HG03103 (cell line): ENCODE results near the gene SLC34A2.
"Not testable (repeated sequence)": the region's sequence is repeated elsewhere in the genome, so short reads cannot be mapped to it uniquely, and the experiment has no call there.

Experiments
- ATAC-seq: cut with Tn5 transposase; IDR thresholded peaks from one replicate; pipeline ENCODE4 v1.9.1; 2021; ENCODE audit warnings: low read depth; ENCODE audit not compliant: unreplicated experiment

SLC34A2 gene, protein sequence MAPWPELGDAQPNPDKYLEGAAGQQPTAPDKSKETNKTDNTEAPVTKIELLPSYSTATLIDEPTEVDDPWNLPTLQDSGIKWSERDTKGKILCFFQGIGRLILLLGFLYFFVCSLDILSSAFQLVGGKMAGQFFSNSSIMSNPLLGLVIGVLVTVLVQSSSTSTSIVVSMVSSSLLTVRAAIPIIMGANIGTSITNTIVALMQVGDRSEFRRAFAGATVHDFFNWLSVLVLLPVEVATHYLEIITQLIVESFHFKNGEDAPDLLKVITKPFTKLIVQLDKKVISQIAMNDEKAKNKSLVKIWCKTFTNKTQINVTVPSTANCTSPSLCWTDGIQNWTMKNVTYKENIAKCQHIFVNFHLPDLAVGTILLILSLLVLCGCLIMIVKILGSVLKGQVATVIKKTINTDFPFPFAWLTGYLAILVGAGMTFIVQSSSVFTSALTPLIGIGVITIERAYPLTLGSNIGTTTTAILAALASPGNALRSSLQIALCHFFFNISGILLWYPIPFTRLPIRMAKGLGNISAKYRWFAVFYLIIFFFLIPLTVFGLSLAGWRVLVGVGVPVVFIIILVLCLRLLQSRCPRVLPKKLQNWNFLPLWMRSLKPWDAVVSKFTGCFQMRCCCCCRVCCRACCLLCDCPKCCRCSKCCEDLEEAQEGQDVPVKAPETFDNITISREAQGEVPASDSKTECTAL

DNA sequence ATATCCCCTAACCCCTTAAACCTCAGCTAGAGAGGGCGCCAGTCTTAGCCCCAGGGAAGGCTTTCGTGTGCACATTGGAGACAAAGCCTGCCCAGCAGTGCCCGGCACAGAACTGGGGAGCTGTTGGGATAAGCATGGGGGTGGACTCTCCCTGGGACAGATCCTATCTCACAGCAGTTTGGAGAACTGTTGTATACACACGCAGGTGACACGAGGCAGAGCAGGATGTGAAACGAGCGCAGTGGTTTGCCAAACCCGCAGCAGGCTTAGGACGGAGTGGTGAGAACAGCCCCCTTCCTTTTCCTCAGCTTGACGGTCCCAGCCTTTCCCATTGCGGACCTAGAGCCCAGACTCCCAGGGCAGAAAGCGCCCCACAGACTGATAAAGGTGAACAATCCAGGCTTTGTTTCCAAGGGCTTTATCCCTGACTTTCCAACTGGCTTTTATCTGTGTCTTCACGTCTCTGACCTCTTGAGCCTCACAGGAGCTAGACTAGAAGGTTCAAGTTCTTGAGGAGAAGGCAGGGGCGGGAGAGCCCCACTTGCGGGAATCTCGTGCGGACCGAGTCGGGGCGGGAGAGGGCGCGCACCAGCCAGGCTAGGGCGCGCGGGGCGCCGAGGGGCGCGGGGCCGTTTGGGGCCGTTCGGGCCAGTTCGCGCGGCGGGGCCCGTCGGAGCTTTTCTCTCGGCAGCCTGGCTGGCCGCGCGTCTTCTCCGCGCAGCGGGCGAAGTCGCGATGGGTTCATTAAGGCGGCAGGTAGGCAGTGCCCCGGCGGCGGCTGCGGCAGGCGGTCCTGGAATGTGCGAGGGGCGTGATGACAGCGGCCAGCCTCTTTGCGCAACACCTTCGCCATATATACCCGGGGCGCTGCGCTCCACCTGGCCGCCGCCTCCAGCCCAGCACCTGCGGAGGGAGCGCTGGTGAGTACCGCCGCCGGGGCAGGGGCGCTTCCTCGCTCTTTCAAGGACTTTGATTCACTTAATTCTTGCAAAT lies at the start of gene SLC34A2:
Gene SLC34A2, plus strand, starts transcription at position 881 of the 993 bp plus-strand sequence. CDS start 6,650 bp downstream, outside the sequence.
- ATAC-seq: no peak

- ATAC-seq: no peak
Measured at GRCh38 chr4:25608644-25609043, 47.0 kb upstream of the SLC34A2 start.

- ATAC-seq: no peak
Measured at GRCh38 chr4:25609976-25610375, 45.7 kb upstream of the SLC34A2 start.

DNA sequence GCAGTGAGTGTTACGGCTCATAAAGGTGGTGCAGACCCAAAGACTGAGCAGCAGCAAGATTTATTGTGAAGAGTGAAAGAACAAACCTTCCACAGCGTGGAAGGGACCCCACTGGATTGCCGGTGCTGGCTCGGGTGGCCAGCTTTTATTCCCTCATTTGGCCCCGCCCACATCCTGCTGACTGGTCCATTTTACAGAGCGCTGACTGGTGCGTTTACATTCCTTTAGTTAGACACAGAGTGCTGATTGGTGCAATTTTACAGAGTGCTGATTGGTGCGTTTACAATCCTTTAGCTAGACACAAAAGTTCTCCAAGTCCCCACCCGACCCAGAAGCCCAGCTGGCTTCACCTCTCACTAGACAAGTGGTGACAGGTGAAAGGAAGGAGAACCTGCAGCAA lies 42.0 kb upstream of the SLC34A2 start:
- ATAC-seq: not testable (repeated sequence)

GRCh38 chr4:25614807-25615206 lies 40.8 kb upstream of the SLC34A2 start:
- no peak for ATAC-seq

DNA sequence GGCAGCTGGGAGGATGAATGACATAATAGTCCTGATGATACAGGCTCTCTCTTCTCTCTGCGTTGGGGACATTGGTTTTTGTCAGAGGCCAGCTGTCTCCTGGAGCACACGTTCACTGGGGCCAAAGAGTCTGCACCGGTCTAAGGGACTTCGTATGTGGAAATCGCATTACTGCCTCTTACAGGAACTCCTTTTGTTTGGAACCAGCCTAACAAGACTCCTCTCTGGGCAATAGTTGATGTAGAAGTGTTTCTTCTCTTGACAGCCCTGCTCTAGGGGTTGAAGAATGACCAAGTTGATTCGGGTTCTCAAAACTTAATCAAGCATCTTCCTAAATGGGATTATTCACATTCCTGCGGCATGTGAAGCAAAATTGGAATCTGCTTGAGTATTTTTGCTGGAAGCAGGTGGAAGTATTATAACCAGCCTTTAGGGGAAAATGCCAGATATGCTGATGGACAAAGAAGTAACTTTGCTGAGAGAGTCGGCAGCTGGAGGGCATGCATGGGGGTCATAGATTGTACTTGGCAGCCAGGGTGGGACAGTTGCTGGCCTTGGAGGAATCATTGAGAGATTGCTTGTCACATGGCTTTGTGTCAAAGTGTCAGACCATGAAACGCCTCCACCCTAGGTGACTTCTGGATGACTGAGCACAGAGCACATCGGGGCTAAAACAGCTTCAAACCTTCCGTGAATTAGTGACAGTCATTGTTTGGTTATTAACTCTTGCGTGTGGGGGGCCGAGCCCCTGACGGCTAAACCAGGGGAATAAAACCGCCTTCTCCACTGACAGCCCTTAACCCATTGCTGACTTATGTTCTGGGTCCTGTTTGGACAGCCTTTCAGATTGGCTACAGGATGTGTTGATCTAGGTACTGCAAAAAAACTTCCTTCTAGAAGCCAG lies 34.4 kb upstream of the SLC34A2 start:
- ATAC-seq: no peak

DNA sequence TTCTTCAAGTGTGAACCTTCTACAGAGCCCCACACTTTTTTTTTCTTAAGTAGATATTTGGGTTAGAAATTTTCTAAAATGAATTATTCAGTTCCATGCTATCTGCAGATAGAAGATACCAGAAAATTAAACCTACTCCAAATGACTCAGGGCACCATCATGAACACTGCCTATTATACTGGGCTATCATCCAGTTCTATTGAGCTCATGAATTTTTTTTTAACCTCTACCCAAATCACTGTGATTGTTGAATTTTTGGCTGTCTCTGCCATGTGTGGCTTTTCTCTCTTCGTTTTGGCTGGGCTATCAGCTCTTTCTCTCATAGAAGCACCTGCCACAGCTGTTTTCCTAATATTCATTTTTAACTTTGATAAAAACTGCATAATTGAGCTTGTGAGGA lies 31.0 kb upstream of the SLC34A2 start:
- ATAC-seq: no peak

DNA sequence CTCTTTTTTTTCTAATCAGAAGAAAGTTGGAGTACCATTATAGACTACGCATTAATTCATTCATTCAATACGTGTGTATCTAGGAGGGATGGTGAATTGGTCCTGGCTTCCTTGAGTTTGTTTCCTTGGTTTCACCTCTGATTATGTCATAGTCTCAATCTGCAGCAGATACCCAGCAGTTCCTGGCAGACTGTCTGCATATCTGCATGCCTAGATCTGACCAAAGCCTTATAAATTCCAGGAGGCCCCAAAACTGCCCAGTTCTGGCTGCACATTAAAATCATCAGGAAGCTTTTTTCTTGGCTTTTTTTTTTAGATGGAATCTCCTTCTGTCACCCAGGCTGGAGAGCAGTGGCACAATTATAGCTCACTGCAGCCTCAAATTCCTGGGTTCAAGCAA lies 27.2 kb upstream of the SLC34A2 start:
- ATAC-seq: no peak

DNA sequence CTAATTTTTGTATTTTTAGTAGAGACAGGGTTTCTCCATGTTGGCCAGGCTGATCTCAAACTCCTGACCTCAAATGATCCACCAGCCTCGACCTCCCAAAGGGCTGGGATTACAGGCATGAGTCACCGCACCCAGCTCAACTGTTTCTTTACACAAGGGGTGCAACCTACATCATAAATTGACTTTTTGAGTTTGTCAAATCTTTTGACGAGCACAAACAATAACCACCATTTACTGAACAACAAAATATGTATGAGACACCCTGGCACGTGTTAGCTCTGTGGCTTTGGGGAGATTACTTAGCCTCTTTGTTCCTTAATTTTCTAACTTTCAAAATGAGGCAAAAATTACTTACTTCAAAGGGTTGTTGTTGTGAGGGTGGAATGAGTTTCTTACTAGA lies 23.5 kb upstream of the SLC34A2 start:
- ATAC-seq: no peak

DNA sequence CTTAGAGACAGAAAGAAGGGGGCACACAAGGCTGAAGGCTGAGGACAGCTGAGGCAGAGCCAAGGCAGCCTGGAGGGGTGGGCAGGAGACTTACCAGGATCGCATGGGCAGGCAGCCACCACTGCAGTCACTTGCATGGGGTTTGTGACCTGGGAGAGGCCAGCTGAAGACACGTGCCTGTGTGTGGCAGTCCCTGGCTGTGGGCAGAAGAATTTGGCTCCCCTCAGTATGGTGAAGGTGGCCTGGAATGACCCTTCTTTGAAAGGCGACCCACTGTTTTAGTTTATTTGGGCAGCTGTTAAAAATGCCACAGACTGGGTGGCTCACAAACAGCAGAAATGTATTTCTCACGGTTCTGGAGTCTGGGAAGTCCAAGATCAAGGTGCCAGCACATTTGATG lies 22.1 kb upstream of the SLC34A2 start:
- no peak for ATAC-seq

- ATAC-seq: no peak
Measured at GRCh38 chr4:25635501-25635900, 20.1 kb upstream of the SLC34A2 start.

DNA sequence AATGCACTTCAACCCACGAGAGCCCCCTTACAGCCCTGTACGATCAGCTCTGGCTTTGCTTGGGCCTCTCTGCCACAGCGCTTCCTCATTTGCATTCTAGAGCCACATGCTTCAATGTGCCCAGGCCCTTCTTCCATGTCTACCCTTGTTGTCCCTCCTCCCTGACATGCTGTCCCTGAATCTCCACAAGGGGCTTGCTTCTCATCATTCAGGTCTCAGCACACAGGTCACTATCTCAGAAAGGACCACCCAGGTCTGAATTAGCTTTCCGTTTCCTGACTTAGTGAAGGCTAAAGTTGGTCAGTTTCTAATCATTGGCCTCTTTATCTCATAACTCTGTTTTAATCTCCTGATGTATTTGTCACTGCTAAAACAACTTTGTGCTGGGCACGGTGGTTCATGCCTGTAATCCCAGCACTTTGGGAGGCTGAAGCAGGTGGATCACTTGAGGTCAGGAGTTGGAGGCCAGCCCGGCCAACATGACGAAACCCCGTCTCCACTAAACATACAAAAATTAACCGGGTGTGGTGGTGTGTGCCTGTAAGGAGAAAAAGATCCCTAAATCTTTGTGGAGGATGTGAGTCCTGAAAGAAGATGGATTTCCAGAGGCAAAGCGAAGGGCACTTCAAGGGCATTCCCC lies 17.9 kb upstream of the SLC34A2 start:
- ATAC-seq: no peak

DNA sequence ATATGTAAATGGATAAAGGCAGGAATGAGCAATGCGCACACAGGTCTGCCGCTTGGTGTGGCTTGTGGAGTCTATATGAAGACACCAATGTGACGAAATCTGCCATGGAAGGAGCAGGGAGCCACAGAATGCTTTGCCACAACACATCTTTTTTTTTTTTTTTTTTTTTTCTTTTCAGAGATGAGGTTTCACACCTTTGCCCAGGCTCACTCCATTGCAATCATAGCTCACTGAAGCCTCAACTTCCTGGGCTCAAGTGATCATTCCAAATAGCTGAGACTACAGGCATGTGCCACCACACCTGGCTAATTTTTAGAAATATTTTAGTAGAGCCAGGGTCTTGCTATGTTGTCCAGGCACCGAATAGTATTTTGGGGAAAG lies 17.4 kb upstream of the SLC34A2 start:
- no peak for ATAC-seq

GRCh38 chr4:25638806-25639205 lies 16.8 kb upstream of the SLC34A2 start:
- ATAC-seq: no peak

- ATAC-seq: no peak
Measured at GRCh38 chr4:25650311-25650710, 5.3 kb upstream of the SLC34A2 start.

GRCh38 chr4:25651682-25652081 lies 4.0 kb upstream of the SLC34A2 start:
- ATAC-seq: no peak

- ATAC-seq: no peak
Measured at GRCh38 chr4:25654031-25654970, 1.4 kb upstream of the SLC34A2 start.

DNA sequence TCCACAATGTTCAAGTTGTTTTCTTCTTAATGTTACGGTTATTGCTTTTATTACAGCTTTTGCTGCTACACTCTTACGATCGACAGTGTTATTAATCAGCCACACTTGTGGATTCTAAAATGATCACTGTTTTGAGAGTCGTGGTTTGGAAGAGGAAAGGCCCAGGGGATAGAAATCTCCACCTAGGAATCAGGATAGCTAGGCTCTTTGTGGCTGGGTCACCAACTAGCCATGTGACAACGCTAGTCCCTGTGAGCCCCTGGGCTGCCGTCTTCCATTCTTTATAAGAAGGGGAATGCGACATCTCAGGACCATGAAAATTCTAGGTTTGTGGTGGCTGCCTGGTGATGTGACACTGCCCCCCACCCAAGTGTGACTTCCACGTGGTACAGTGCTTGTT lies 380 bp downstream of the SLC34A2 start:
- no peak for ATAC-seq
